ENCODE data around the gene BCL7C.

Gene BCL7C

GRCh38 chr16:30886145-30886544 lies 7.7 kb downstream of the BCL7C start:
- Histone ChIP-seq H4K20me1 (ENCODE audit: insufficient read depth, low read length, poor library complexity, severe bottlenecking) (no peaks in the 10 kb centered on the region), H3K27me3 (ENCODE audit: insufficient read depth, low read length, poor library complexity, severe bottlenecking) (no peaks in the 10 kb centered on the region), H3K4me3 (ENCODE audit: low read length, poor library complexity, severe bottlenecking) (no peak overlapping the region), H3K36me3 (ENCODE audit: insufficient read depth, low read length) (no peaks in the 10 kb centered on the region; the same call in 1 of the 2 replicates), H3K4me1 (ENCODE audit: insufficient read depth, low read length, poor library complexity, severe bottlenecking) (no peaks in the 10 kb centered on the region), H2AFZ (ENCODE audit: low read length) (no peak overlapping the region), H3K4me2 (ENCODE audit: low read depth, low read length, poor library complexity, severe bottlenecking) (no peak overlapping the region), H3K79me2 (ENCODE audit: insufficient read depth, low read length) (no peaks in the 10 kb centered on the region), H3K9me2 (replicated peaks; ENCODE audit: low read depth, low read length) (no peaks in the 10 kb centered on the region), H3K9ac (ENCODE audit: low read depth, low read length, poor library complexity, severe bottlenecking) (no peak overlapping the region), H3K9me3 (ENCODE audit: insufficient read depth, low read depth, low read length) (no peaks in the 10 kb centered on the region), H3F3A (ENCODE audit: low read depth) (no peaks in the 10 kb centered on the region)
- TF ChIP-seq EZH2phosphoT487 (IDR thresholded peaks at IDR 0.05; ENCODE audit: borderline replicate concordance) = no peak
- TF ChIP-seq CTCF (conservative IDR thresholded peaks at IDR 0.05; ENCODE audit: low read length) = no peak

DNA sequence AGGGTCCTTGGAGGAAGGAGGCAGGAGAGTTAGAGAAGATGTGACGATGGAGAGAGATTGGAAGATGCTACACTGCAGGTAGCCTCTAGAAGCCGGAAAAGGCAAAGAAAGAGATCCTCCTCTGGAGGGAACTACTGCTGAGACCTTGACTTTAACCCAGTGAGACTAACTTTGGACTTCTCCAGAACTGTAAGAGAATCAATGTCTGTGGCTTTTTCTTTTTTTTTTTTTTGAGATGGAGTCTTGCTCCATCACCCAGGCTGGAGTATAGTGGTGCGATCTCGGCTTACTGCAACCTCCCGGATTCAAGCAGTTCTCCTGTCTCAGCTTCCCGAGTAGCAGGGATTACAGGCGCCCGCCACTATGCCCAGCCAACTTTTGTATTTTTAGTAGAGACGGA lies 8.7 kb downstream of the BCL7C start:
- Histone ChIP-seq H3K4me1 (ENCODE audit: insufficient read depth, low read length, poor library complexity, severe bottlenecking) (no peaks in the 10 kb centered on the region), H3K27me3 (ENCODE audit: insufficient read depth, low read length, poor library complexity, severe bottlenecking) (no peaks in the 10 kb centered on the region), H3K36me3 (ENCODE audit: insufficient read depth, low read length) (no peaks in the 10 kb centered on the region; the same call in 1 of the 2 replicates), H2AFZ (ENCODE audit: low read length) (no peak overlapping the region), H3K9me2 (replicated peaks; ENCODE audit: low read depth, low read length) (no peaks in the 10 kb centered on the region), H3K79me2 (ENCODE audit: insufficient read depth, low read length) (no peaks in the 10 kb centered on the region), H3K9ac (ENCODE audit: low read depth, low read length, poor library complexity, severe bottlenecking) (no peak overlapping the region), H3K4me2 (ENCODE audit: low read depth, low read length, poor library complexity, severe bottlenecking) (no peak overlapping the region), H3F3A (ENCODE audit: low read depth) (no peaks in the 10 kb centered on the region; the same call in 1 of the 2 replicates), H4K20me1 (ENCODE audit: insufficient read depth, low read length, poor library complexity, severe bottlenecking) (no peaks in the 10 kb centered on the region), H3K9me3 (ENCODE audit: insufficient read depth, low read depth, low read length) (no peaks in the 10 kb centered on the region), H3K4me3 (ENCODE audit: low read length, poor library complexity, severe bottlenecking) (no peak overlapping the region)
- no peak for TF ChIP-seq EZH2phosphoT487 (IDR thresholded peaks at IDR 0.05; ENCODE audit: borderline replicate concordance)
- TF ChIP-seq CTCF (conservative IDR thresholded peaks at IDR 0.05; ENCODE audit: low read length) = no peak

DNA sequence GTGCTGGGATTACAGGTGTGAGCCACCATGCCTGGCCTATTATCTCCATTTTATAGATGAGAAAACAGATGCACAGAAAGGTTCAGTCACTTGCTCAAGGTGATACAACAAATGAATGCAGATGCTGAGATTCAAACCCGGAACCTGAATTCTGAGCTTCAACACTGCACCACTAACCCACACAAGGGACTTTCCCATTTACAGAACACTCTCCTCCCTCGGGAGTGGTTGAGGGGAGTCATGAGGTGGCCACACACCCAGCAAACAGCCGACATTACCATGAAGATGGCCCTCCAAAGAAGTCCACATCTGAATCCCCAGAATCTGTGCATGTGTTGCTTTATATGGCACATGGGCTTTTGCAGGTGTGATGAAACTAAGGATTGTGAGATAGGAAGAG lies 9.1 kb downstream of the BCL7C start:
- H3K9ac ChIP-seq (ENCODE audit: low read depth, low read length, poor library complexity, severe bottlenecking) = no peak overlapping the region
- TF ChIP-seq CTCF (conservative IDR thresholded peaks at IDR 0.05; ENCODE audit: low read length) (no peak), EZH2phosphoT487 (IDR thresholded peaks at IDR 0.05; ENCODE audit: borderline replicate concordance) (no peak)
- no peaks in the 10 kb centered on the region for H3K9me2 ChIP-seq (replicated peaks; ENCODE audit: low read depth, low read length)
- no peak overlapping the region for H3K4me3 ChIP-seq (ENCODE audit: low read length, poor library complexity, severe bottlenecking)
- no peak overlapping the region for H3K4me2 ChIP-seq (ENCODE audit: low read depth, low read length, poor library complexity, severe bottlenecking)
- H2AFZ ChIP-seq (ENCODE audit: low read length) = no peak overlapping the region
- H3K27me3 ChIP-seq (ENCODE audit: insufficient read depth, low read length, poor library complexity, severe bottlenecking) = no peaks in the 10 kb centered on the region
- no peaks in the 10 kb centered on the region for H3K79me2 ChIP-seq (ENCODE audit: insufficient read depth, low read length)
- H3K9me3 ChIP-seq (ENCODE audit: insufficient read depth, low read depth, low read length) = no peaks in the 10 kb centered on the region
- H3F3A ChIP-seq (ENCODE audit: low read depth) = no peaks in the 10 kb centered on the region; the same call in 1 of the 2 replicates
- H3K36me3 ChIP-seq (ENCODE audit: insufficient read depth, low read length) = no peaks in the 10 kb centered on the region; the same call in 1 of the 2 replicates
- H4K20me1 ChIP-seq (ENCODE audit: insufficient read depth, low read length, poor library complexity, severe bottlenecking) = no peaks in the 10 kb centered on the region
- H3K4me1 ChIP-seq (ENCODE audit: insufficient read depth, low read length, poor library complexity, severe bottlenecking) = no peaks in the 10 kb centered on the region

Data from Loucy (cell line).